ENCODE results near the gene CD180. TPM values are rescaled to one million over a fixed set of nuclear protein-coding genes. Genes with fewer than 3 reads are reported as not detected.

CD180 gene
- total RNA-seq, result under 1 TPM in 3 of 4 donors, not detected in 1; 0.37 to 0.83 (median 0.59) TPM

DNA sequence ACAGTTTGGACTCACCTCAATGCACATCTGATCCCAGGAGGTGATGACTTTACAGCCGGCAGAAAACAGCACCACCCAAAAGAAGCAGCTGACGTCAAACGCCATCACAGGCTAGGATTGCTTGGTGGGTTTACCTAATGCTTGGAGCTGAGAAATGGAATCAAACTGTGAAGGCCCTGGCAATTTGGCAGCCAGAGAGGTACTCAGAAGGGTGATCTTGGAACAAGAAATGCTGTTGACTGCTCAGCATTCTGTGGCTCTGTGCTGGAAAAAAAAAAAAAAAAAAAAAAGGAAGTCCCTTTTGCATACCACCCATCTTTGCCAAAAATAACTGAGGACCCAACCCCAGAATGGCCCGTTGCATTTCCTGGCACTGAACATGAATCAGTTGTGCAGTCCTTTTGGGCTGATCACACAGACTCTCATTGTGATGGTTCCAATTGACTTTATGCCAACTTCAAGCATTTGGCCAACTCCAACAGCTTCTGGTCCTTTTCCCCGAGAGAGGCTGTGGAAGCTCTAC lies at the start of gene CD180:
Gene CD180, minus strand, starts transcription at position 263 of the 523 bp plus-strand sequence. Its CDS starts 158 bp downstream, at position 105.
- no peaks in the 10 kb centered on the region for H3K4me1 ChIP-seq
- no peak for TF ChIP-seq POLR2A (IDR thresholded peaks at IDR 0.05)
- TF ChIP-seq, protein P1, sequence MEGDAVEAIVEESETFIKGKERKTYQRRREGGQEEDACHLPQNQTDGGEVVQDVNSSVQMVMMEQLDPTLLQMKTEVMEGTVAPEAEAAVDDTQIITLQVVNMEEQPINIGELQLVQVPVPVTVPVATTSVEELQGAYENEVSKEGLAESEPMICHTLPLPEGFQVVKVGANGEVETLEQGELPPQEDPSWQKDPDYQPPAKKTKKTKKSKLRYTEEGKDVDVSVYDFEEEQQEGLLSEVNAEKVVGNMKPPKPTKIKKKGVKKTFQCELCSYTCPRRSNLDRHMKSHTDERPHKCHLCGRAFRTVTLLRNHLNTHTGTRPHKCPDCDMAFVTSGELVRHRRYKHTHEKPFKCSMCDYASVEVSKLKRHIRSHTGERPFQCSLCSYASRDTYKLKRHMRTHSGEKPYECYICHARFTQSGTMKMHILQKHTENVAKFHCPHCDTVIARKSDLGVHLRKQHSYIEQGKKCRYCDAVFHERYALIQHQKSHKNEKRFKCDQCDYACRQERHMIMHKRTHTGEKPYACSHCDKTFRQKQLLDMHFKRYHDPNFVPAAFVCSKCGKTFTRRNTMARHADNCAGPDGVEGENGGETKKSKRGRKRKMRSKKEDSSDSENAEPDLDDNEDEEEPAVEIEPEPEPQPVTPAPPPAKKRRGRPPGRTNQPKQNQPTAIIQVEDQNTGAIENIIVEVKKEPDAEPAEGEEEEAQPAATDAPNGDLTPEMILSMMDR (IDR thresholded peaks at IDR 0.05), result no peak
- H3K4me3 ChIP-seq, result no peak within 1 kb of the TSS
- intact Hi-C loops (cut with DNase I; ENCODE audit: low total_unique reads), result no loop called here
- no peak for DNase-seq
- H3K9me3 ChIP-seq, result no peaks in the 10 kb centered on the region
- H3K27ac ChIP-seq, result no peak within 1 kb of the TSS
- no peaks in the 10 kb centered on the region for H3K27me3 ChIP-seq
- no peaks in the 10 kb centered on the region for H3K36me3 ChIP-seq

DNA sequence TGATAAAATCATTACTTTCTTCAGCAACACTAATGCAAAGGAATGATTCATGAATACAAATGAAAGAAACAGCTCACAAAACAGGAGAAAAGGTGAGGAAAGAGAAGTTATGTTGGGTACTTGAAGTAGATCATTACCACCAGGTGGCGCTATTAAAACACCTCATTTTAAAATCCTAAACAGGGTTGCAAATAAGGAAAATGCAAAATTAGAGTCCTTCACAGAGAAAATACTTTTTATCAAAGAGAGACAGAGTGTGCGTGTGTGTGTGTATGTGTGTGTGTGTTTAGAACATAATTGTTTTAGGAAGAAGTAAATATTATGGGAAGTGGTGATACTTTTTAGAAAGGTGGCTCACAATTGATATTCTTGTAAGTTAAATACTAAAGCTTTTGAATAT lies 49.5 kb upstream of the CD180 start:
- peaks cover 4 to 6% of the 10 kb centered on the region in 2 donors for H3K4me1 ChIP-seq
- no peaks in the 10 kb centered on the region for H3K36me3 ChIP-seq
- TF ChIP-seq POLR2A (IDR thresholded peaks at IDR 0.05), result no peak
- TF ChIP-seq, protein P1 (IDR thresholded peaks at IDR 0.05), result peak; percentile 76 to 87 (median 82)
- H3K27ac ChIP-seq, result peak overlapping the region; percentile 66 to 67
- H3K27me3 ChIP-seq, result no peaks in the 10 kb centered on the region
- no peaks in the 10 kb centered on the region for H3K9me3 ChIP-seq
- no peak overlapping the region for H3K4me3 ChIP-seq
- intact Hi-C loops (cut with DNase I; ENCODE audit: low total_unique reads), result no loop called here
- no peak for DNase-seq

DNA sequence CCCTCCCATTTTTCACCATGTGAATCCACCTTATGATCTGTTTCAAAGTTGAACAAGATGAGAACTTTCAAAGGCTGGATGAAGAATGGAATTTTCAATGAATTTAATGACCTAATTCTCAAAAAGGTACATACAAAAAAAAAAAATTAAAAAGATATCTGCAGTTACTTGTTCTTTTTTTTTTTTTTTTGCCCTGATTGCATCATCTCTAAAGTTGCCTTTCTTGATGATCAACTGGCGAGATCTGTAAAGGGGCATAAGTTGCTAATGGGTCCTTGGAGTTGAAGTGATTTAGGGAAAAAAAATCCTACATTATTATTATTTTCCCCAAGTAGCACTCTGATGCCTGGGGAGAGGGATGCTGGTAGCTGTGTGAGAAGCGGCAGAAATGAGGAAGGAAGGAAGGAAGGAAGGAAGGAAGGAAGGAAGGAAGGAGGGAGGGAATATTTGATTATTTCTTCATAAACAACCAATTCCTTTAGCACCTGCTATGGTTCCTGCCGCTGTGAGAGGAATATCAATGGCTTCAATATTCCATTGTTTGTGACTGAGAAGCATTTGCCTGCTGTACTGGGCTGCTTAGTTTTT lies 48.8 kb upstream of the CD180 start:
- H3K36me3 ChIP-seq, result no peaks in the 10 kb centered on the region
- no peak for DNase-seq
- intact Hi-C loops (cut with DNase I; ENCODE audit: low total_unique reads), result no loop called here
- peak overlapping the region; percentile 66 to 67 for H3K27ac ChIP-seq
- H3K4me1 ChIP-seq, result peaks cover 4 to 6% of the 10 kb centered on the region in 2 donors
- TF ChIP-seq, protein P1 (IDR thresholded peaks at IDR 0.05), result no peak
- TF ChIP-seq POLR2A (IDR thresholded peaks at IDR 0.05), result no peak
- H3K27me3 ChIP-seq, result no peaks in the 10 kb centered on the region
- no peak overlapping the region for H3K4me3 ChIP-seq
- H3K9me3 ChIP-seq, result no peaks in the 10 kb centered on the region

DNA sequence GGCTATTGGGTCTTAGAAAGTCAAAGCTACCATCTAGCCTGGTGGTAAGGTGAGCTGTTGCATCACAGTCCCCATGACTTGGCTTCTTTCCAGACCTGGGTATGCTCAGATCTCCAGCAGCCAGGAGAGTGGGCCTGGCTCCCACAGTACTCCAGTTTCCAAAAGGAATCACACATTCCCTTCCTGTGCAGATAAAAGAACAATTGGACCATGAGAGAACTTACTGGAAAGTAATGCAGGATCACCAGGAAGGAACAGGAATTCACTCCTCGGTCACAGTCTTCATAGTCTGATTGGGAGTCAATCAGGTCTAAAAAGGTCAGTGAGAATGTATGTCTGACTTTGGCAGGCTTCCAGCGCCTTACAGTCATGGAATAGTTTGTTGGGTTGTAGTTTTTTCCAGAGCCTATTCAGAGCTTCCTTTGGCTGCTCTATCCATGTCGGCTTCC lies 47.8 kb upstream of the CD180 start:
- DNase-seq, result no peak
- Histone ChIP-seq H3K4me1 (peaks cover 4 to 6% of the 10 kb centered on the region in 2 donors), H3K4me3 (no peak overlapping the region), H3K27ac (no peak overlapping the region), H3K27me3 (no peaks in the 10 kb centered on the region), H3K36me3 (no peaks in the 10 kb centered on the region), H3K9me3 (no peaks in the 10 kb centered on the region)
- TF ChIP-seq POLR2A (IDR thresholded peaks at IDR 0.05), result no peak
- TF ChIP-seq, protein P1 (IDR thresholded peaks at IDR 0.05), result no peak
- intact Hi-C loops (cut with DNase I; ENCODE audit: low total_unique reads), result no loop called here

DNA sequence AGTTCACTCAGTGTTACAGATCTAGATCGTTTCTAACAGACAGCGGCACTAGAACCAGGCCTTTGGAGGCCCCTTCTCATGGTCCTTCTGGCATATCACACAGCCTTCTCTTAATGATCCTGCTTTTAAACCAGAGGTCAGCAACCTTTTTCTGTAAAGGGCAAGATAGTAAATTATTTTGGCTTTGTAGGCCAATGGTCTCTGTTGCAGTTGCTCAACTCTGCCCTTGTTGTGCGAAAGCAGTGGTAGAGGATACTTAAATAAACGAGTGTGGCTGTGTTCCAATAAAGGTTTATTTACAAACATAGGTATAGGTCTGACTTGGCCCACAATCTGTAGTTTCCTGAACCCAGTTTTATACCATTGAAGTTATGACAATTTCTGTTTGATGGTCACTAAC lies 47.3 kb upstream of the CD180 start:
- no peaks in the 10 kb centered on the region for H3K36me3 ChIP-seq
- TF ChIP-seq POLR2A (IDR thresholded peaks at IDR 0.05), result no peak
- TF ChIP-seq, protein P1 (IDR thresholded peaks at IDR 0.05), result no peak
- no peak overlapping the region for H3K27ac ChIP-seq
- no peak overlapping the region for H3K4me3 ChIP-seq
- intact Hi-C loops (cut with DNase I; ENCODE audit: low total_unique reads), result no loop called here
- no peak for DNase-seq
- H3K27me3 ChIP-seq, result no peaks in the 10 kb centered on the region
- H3K4me1 ChIP-seq, result peaks cover 2 to 5% of the 10 kb centered on the region in 2 donors
- no peaks in the 10 kb centered on the region for H3K9me3 ChIP-seq
